ENCODE measurements around the gene OR1D2.
"Not testable (repeated sequence)": the region's sequence is repeated elsewhere in the genome, so short reads cannot be mapped to it uniquely, and the experiment has no call there.

The OR1D2 gene, protein sequence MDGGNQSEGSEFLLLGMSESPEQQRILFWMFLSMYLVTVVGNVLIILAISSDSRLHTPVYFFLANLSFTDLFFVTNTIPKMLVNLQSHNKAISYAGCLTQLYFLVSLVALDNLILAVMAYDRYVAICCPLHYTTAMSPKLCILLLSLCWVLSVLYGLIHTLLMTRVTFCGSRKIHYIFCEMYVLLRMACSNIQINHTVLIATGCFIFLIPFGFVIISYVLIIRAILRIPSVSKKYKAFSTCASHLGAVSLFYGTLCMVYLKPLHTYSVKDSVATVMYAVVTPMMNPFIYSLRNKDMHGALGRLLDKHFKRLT

DNA sequence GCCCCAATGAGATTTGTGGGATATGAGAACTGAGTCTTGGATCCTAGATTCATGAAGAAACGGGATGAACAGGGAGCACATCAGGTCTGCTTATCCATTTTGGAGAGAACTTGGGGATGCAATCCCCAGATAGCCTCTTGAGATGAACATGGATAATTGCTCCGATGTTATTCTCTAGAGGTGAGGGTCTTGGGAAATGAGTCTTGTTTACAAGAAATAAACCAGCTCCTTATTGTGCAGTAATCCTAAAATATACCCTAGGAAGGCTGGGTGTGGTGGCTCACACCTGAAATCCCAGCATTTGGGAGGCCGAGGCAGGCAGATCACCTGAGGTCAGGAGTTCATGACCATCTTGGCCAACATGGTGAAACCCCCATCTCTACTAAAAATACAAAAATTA is at the start of gene OR1D2:
OR1D2 (minus strand) TSS at position 101 of the 400 bp plus-strand sequence. CDS start 11,426 bp downstream, outside the sequence.
- in situ Hi-C loops (cut with MboI; ENCODE audit: low sequenced_read_pairs): no loop called here

DNA sequence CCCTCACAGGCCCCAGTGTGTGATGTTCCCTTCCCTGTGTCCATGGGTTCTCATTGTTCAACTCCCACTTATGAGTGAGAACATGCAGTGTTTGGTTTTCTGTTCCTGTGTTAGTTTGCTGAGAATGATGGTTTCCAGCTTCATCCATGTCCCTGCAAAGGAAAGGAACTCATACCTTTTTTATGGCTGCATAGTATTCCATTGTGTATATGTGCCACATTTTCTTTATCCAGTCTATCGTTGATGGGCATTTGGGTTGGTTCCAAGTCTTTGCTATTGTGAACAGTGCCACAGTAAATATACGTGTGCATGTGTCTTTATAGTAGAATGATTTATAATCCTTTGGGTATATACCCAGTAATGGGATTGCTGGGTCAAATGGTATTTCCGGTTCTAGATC is 33.3 kb upstream of the OR1D2 start:
- in situ Hi-C loops (cut with MboI; ENCODE audit: low sequenced_read_pairs): not testable (repeated sequence)

DNA sequence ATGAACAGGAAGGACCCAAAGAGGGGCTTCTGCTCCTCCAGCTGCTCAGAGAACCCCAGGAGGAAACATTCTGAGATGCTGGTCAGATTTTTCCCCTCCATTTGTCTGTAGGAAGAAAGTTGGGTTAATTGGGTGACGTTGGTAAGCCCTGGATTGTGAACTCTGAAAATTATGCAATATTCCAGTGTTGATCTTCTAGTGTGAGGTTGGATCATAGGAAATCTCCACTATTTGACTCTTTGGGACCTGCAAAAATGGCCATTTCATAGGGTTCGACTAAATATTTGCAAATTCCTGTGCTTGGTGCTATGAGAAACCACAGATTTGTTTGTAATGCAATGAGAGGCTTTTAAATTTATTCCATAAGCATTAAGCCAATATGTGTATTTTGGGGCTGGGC is 23.2 kb upstream of the OR1D2 start, which contains the start of gene OR1G1:
OR1G1 (minus strand) TSS at position 101 of the 400 bp plus-strand sequence; CDS start at position 101, 0 bp downstream.
- in situ Hi-C loops (cut with MboI; ENCODE audit: low sequenced_read_pairs): no loop called here

DNA sequence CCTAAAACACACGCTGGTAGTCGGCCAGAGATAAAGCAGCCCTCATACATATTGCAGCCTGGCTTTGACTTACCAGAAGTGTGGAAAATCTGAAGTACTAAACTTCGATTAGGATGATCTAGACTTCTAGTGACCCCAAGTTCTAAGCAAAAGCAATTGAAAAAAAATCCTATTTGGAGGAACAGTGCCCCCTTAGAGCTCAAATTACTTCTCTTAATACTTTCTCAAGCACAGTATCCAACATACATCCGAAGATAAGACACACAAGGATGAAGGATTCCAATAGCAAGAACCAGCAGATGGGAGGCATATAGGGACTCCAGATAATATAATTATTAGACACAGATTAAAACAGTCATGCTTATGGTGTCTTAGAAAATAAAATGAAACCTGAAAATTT is 30.4 kb downstream of the OR1D2 start:
- in situ Hi-C loops (cut with MboI; ENCODE audit: low sequenced_read_pairs): not testable (repeated sequence)

DNA sequence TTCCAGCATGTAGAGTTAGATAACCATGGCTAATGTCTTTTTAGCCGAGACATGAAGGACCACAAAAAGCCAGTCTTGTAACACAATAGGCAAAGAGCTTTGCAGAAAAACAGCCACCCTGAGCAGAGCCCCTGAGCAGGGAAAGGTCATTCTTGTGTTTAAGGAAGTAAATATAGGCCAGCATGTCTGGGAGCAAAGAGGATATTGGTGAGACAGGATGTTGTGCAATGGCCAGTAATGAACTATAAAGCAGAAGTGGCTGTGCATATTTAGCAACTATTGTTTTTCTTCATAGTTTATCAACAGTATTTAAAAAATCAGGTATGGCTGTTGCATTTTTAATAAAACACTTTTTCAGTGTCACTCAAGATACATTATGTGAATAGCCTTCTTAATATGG is 39.0 kb downstream of the OR1D2 start:
- in situ Hi-C loops (cut with MboI; ENCODE audit: low sequenced_read_pairs): not testable (repeated sequence)

DNA sequence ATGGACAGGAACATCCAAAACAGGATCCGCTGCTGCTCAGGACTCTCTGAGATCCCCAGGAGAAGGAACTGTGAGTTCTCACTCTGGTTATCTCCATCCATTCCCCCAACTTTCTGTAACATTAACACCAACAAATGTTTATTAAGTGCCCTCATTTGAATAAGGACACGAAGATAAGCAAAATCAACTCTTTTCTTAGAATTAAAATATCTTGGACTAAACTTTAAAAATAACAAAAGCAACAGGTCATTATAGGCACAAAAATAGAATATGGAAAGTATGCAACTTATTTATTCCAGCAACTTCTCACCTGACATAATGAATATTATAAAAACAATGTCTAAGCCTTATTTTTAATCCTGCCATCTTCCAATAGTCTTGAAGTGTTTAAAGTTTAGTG is 40.7 kb downstream of the OR1D2 start, which contains the start of gene OR1D5:
OR1D5 (minus strand) TSS at position 101 of the 400 bp plus-strand sequence; CDS start at position 101, 0 bp downstream.
- in situ Hi-C loops (cut with MboI; ENCODE audit: low sequenced_read_pairs): not testable (repeated sequence)

DNA sequence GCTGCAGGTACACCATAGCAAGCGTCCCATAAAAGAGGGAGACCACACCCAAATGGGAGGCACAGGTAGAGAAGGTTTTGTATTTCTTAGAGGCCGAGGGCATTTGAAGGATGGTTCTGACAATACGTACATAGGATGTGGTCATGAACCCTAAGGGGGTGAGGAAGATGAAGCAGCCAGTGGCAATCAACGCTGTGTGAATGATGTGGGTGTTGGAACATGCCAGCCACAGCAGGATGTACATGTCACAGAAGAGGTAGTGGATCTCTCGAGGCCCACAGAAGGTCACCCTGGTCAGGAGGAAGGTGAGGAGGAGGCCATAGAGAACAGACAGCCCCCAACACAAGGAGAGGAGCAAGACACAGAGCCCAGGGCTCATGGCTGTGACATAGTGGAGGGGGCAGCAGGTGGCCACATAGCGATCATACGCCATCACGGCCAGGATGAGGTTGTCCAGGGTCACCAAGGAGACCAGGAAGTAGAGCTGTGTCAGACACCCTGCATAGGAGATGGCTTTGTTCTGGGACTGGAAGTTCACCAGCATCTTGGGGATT is 41.3 kb downstream of the OR1D2 start:
- in situ Hi-C loops (cut with MboI; ENCODE audit: low sequenced_read_pairs): not testable (repeated sequence)

DNA sequence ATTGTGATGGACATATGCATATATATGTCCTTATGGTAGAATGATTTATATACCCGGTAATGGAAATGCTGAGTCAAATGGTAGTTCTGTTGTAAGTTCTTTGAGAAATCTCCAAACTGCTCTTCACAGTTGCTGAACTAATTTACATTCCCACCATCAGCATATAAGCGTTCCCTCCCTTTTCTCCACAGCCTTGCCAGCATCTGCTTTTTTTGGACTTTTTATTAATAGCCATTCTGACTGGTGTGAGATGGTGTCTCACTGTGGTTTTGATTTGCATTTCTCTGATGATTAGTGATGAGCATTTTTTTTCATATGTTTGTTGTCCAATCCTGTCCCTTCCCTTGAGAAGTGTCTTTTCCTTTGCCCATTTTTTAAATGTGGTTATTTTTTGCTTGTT is 49.4 kb downstream of the OR1D2 start:
- in situ Hi-C loops (cut with MboI; ENCODE audit: low sequenced_read_pairs): not testable (repeated sequence)

DNA sequence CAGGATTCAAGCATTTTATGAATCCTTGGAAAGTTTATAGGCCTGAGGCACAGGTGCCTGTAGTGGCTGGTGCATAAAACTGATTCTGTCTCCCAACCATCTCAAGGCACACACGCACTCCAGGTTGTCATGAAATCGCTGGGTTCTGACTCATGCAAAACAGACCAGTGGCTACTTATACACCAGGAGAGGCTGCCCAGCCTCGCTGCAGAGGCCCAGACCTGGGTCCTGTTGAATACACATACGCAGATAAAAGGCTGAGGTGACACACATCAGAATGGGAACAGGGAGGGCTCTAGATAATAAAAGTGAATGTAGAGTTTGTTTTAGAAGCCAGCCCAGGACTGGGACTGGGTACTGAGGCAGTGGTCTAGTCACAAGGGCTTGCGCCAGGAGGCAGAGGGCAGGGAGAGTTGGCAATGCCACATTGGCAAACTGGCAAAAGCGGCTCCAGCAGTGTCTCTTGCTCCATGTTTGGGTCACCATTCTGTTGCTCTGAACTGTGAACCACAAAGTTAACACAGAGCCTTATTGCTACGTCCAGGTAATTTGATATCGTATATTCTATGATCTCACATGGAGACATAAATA is 54.4 kb downstream of the OR1D2 start:
- in situ Hi-C loops (cut with MboI; ENCODE audit: low sequenced_read_pairs): loop anchor here (25.0 kb wide), 1 partner anchor 588 kb away; the partner anchor contains the start of genes CTNS and SHPK

DNA sequence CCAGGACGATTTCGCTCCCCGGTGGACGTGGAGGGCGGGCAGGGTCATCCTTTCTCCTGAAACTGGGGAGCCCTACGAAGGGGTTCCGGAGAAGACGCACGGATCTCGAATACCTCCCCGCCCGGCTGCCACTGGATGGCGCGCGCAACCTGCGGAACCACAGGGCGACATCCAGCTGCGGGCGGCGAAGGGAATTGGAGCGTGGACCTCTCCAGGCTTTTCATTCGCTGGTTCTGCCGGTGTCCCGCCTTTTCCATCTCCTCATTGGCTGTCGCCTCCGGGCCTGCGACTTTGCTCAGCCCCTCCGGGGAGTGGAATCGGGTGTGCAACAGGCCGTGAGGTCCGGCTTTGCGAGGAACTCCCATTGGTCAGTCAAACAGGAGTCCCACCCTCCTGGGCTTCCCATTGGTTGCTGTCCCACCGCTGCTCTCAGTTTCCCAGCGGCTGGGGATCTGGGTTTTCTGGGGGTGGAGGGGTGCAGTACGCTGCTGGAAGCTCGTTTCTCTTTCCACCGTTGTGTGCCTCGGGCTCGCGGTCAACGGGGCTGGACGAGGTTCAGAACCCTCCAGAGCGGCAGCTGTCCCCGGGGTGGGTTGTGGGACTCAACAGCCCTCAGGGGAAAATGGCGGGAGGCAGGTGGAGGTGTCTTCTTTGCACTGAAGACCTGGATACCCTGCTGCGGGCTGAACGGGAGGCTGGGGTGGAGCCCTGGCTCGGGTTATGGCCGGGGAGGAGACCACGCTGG is 55.3 kb downstream of the OR1D2 start:
- in situ Hi-C loops (cut with MboI; ENCODE audit: low sequenced_read_pairs): loop anchor here (25.0 kb wide), 1 partner anchor 588 kb away; the partner anchor contains the start of genes CTNS and SHPK

DNA sequence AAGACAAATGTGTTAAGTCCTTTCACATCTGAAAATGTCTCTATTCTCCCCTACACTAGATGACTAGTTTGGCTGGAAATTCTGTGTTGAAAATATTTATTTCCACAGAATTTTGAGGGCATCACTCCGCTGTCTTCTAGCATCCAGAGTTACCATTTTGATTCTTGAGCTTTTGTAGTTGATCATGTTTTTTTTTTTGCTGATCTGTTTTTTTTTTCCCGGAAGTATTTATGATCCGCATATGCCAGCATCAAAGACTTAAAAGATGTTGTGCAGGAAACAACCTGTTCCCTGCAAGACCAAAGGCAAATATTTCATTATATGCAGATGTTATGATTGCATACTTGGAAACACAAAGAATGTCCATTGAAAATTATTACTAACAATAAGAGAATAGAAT is 57.5 kb downstream of the OR1D2 start:
- in situ Hi-C loops (cut with MboI; ENCODE audit: low sequenced_read_pairs): loop anchor here (25.0 kb wide), 1 partner anchor 591 kb away; the partner anchor contains the start of genes CTNS and SHPK

DNA sequence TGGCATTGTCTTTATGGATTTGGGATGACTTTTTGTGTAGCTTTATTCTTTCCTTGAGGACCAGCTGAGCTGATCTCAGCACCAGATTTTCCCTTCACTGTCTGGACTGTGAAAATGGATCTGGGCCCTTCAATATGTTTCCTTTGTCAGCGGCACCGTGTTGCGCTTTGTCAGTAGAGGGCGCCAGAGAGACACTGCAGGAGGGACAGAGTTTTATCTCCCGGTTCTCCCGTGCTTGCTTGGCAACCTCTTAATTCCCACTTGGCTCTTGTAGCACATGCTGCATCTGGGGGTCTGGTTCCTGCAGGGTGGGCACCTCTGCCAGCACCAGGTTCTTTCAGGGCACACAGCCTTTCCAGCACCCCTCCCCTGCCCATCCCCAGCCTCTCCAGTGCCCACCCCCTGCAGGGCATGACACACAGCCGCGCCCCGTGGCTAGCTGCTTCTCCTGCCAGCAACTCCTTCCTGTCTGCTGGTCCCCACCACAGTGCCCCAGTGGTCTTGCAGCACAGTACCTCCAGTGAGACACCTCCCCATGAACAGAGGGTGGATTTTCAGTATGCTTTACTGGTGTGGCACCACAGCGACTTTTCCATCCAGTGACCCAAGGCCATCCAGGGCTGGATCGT is 60.4 kb downstream of the OR1D2 start:
- in situ Hi-C loops (cut with MboI; ENCODE audit: low sequenced_read_pairs): loop anchor here (25.0 kb wide), 1 partner anchor 593 kb away; the partner anchor contains the start of genes CTNS and SHPK

DNA sequence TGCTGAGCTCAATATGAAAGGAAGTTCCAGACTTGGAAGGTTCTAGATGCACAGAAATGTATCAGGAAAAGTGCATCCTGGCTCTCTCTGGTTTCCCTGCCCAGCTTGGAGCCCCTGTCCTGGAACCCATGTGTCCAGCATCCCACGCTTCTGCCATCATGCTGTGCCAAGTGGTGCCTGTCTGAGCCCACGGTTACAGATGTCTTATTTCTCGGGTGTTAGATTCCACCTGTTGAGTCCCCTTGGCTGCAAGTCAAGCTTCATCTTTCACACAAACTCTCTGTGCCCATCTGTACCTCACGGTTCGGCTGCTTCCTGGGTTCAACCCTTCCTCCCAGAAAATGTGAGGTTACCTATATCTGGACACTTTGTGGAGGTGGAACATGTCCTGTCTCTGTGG is 63.3 kb downstream of the OR1D2 start:
- in situ Hi-C loops (cut with MboI; ENCODE audit: low sequenced_read_pairs): loop anchor here (25.0 kb wide), 1 partner anchor 596 kb away; the partner anchor contains the start of genes CTNS and SHPK

DNA sequence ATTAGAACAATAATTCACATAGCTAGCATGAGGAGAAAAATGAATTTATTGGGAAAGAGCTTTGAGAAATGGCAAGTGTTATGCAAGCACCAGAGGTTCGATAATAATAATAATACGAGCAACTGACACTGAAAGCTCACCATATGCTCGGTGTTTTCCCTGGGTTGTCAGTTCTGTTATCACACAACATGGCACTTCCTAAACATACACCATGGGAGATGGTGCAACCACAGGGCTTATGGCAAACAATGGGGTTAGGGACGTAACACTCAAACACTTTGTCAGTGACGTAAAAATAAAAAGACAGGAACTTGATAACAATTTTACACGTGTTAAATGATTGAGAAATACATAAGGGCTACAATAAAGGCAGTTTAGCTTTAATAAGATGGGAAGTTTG is 64.5 kb downstream of the OR1D2 start:
- in situ Hi-C loops (cut with MboI; ENCODE audit: low sequenced_read_pairs): loop anchor here (25.0 kb wide), 1 partner anchor 598 kb away; the partner anchor contains the start of genes CTNS and SHPK

DNA sequence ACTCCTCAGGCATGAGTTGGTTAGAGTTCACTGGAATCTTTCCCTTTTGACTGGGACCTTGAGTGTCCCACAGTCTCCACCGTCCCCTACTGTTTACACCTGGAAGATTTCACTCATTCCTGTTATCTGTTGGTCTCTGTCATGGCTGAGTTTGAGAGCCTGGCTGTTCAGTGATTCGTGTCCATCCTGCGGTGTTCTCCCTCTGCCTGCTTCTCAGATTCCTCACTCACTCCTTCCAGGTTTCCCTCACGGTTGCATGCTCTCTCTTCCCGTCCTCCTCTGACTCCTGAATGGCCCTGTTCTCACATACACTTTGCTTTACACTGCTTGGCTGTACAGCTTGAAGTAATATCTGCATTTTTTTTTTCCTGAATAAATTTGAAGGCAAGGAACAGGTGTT is 65.3 kb downstream of the OR1D2 start:
- in situ Hi-C loops (cut with MboI; ENCODE audit: low sequenced_read_pairs): loop anchor here (25.0 kb wide), 1 partner anchor 598 kb away; the partner anchor contains the start of genes CTNS and SHPK
